ENCODE measurements around the gene UTP25.

UTP25 gene

DNA sequence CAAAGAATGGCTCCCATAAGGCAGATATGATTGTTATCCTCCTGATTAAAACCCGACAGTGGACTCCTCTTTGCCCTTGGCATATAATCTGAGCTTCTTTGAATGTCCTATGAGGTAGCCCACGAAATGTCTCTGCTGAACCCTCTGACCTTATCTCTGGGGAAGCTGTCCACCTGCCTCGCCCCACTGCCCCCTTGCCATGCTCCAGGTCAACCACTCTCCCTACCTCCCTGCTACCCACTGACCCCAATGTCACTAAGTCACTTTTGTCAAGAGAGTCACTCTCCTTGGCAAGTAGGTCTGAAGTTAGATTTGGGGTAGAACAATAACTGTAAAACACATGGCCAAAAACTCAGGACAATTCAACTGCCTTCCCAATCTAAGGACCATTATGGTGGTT is 54.5 kb downstream of the UTP25 start:
- H3K4me3 ChIP-seq (ENCODE audit: control insufficient read depth, low read depth, low read length) = no peak overlapping the region
- DNase-seq (ENCODE audit: low read depth) = no peak
- TF ChIP-seq, protein P1, sequence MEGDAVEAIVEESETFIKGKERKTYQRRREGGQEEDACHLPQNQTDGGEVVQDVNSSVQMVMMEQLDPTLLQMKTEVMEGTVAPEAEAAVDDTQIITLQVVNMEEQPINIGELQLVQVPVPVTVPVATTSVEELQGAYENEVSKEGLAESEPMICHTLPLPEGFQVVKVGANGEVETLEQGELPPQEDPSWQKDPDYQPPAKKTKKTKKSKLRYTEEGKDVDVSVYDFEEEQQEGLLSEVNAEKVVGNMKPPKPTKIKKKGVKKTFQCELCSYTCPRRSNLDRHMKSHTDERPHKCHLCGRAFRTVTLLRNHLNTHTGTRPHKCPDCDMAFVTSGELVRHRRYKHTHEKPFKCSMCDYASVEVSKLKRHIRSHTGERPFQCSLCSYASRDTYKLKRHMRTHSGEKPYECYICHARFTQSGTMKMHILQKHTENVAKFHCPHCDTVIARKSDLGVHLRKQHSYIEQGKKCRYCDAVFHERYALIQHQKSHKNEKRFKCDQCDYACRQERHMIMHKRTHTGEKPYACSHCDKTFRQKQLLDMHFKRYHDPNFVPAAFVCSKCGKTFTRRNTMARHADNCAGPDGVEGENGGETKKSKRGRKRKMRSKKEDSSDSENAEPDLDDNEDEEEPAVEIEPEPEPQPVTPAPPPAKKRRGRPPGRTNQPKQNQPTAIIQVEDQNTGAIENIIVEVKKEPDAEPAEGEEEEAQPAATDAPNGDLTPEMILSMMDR (conservative IDR thresholded peaks at IDR 0.05; ENCODE audit: control insufficient read depth, insufficient read depth, low read depth, low read length) = no peak

DNA sequence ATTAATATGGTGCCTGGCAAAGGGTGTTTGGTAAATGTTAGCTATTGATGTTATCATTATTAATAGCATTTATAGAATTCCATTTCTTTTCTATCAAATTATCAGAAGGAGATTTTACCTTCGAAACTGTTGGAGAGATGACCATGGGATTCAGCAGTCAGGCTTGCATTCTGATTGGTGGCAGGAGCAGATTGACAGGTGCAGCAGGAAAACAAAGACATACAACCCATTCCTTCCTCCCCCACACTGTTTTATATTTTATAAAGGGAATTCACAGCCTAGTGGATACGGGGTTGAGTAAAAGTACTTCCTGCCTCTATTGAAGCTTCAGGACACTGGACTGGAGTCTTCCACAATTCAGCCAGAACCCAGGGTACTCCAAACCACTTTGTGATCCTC is 55.2 kb downstream of the UTP25 start:
- no peak overlapping the region for H3K4me3 ChIP-seq (ENCODE audit: control insufficient read depth, low read depth, low read length)
- TF ChIP-seq, protein P1 (conservative IDR thresholded peaks at IDR 0.05; ENCODE audit: control insufficient read depth, insufficient read depth, low read depth, low read length) = no peak
- DNase-seq (ENCODE audit: low read depth) = no peak

DNA sequence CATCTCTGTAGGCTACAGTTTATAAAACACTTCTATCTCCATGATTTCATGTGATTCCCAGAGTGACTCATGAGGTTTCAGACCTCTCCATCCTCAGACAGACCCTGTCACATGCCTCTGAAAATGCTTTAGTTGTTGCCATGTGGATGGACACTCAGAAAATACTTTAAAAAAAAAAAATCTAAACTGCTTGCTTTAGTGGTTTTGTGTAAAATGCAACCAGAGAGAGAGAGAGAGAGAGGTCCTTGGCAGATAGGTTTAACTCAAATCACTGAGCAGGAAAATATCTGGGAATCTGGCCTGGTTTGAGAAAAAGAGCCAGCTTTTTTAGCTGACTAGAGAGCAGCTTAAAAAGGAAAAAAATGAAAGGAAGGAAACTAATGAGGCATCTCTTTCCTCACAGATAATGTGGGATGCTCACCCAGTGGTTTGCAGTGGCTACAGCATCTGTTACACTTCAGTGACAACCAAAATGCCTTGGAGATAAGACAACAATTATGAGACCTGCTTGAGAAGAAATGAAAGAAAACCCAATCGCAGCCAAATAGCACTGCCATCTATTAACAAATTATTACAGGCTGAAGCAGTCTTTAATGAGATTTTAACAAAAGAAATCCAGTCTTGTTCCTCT is 55.7 kb downstream of the UTP25 start:
- no peak overlapping the region for H3K4me3 ChIP-seq (ENCODE audit: control insufficient read depth, low read depth, low read length)
- TF ChIP-seq, protein P1 (conservative IDR thresholded peaks at IDR 0.05; ENCODE audit: control insufficient read depth, insufficient read depth, low read depth, low read length) = no peak
- peak; percentile 79 for DNase-seq (ENCODE audit: low read depth)

DNA sequence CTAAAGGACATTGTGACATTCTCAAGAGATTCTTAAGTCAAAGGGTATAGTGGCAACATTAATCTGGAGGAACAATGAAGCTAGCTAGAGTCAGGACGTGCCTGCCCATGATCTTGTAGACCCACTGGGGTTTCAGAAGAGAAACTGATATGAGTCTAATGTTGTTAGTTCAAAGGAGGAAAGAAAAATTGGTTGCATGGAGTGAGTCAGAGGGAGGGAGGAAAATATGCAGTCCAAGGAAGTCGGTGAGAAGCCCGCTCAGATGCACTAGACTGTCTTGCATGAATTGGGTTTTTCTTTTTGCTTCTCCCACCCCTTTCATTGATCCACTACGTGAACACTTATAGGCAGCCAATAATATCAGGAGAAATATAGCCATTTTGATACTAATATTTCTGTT is 56.5 kb downstream of the UTP25 start:
- TF ChIP-seq, protein P1 (conservative IDR thresholded peaks at IDR 0.05; ENCODE audit: control insufficient read depth, insufficient read depth, low read depth, low read length) = no peak
- peak; percentile 63 for DNase-seq (ENCODE audit: low read depth)
- no peak overlapping the region for H3K4me3 ChIP-seq (ENCODE audit: control insufficient read depth, low read depth, low read length)

DNA sequence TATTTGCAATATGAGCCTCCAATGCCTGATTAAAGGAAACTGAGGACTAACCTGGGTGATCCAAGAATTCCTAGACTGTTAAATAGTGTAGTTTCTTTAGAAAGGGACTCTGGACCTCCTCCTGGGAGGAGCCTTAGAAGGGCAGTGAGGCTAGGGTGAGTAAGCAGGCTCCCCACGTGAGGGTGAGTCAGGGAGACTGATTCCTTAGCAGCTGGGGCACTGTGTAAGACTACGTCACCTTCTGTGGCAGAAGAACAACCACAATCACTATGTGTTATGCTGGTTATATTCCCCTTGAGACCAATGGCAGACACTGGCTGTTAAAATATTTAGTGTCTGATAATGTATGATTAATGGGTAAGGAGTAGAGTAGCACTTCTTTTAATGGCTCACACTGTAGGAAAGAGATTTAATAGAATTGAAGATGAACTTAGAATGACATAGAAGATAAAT is 56.9 kb downstream of the UTP25 start:
- peak; percentile 100 for DNase-seq (ENCODE audit: low read depth)
- TF ChIP-seq, protein P1 (conservative IDR thresholded peaks at IDR 0.05; ENCODE audit: control insufficient read depth, insufficient read depth, low read depth, low read length) = no peak

DNA sequence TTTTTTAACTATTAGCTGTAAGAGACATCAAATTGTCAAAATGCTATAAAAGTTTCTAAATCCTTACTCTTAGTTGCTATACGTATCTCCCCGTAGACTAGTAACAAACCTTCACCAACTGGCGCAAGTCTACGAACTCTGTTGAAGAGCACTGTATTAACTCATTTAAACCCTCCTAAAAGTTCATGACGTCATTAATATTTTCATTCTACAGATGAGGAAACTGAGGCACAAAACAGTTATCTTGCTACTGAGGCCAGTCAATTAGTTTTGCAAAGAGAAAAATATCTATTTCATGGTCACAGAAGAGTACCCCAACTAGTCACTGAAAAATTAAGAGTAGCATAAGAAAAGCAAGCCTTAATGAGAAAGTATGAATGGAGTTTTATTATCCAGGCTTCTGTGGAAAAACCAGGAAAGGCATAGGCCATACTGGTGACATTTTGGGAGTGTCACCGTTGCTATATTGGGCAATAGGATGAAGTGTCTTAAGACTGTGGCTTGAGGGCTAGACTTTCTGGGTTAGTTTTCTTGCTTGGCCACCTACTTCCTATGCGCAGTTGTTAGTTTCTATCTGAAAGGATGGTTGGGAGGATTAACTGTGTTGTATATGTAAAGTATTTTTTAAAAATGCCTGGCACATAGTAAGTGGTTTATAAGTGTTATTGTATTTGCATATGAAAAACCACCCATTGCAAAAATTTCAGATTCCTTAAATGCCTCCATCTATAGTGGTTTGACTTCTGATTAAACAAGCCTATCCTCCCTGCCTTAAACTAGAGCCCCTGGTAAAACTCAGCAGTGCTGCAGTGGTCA is 57.8 kb downstream of the UTP25 start:
- no peak overlapping the region for H3K4me3 ChIP-seq (ENCODE audit: control insufficient read depth, low read depth, low read length)
- no peak for DNase-seq (ENCODE audit: low read depth)
- TF ChIP-seq, protein P1 (conservative IDR thresholded peaks at IDR 0.05; ENCODE audit: control insufficient read depth, insufficient read depth, low read depth, low read length) = no peak

More for the DNA sequence above, 56.9 kb downstream of the UTP25 start:
- H3K4me3 ChIP-seq (ENCODE audit: control insufficient read depth, low read depth, low read length) = no peak overlapping the region

All from fibroblast of mammary gland (primary cell).